ENCODE results near the gene TEX2.
"Not testable (repeated sequence)": the region's sequence is repeated elsewhere in the genome, so short reads cannot be mapped to it uniquely, and the experiment has no call there.

TEX2 gene

GRCh38 chr17:64216338-64217248 lies 46.5 kb downstream of the TEX2 start:
- TF ChIP-seq CTCF (conservative IDR thresholded peaks at IDR 0.05) = no peak
- H3K27ac ChIP-seq = peak overlapping the region; percentile 9; the same call in 1 of the 2 replicates

GRCh38 chr17:64216000-64216337 lies 47.1 kb downstream of the TEX2 start:
- TF ChIP-seq CTCF (conservative IDR thresholded peaks at IDR 0.05) = no peak
- peak overlapping the region; percentile 9; the same call in 1 of the 2 replicates for H3K27ac ChIP-seq

- no peak for TF ChIP-seq CTCF (conservative IDR thresholded peaks at IDR 0.05)
- H3K27ac ChIP-seq = peak overlapping the region; percentile 13; the same call in 1 of the 2 replicates
Observed at GRCh38 chr17:64214950-64215349, 48.1 kb downstream of the TEX2 start.

GRCh38 chr17:64213995-64214811 lies 48.9 kb downstream of the TEX2 start:
- no peak for TF ChIP-seq CTCF (conservative IDR thresholded peaks at IDR 0.05)
- H3K27ac ChIP-seq = peak overlapping the region; percentile 13

GRCh38 chr17:64212122-64212521 lies 50.9 kb downstream of the TEX2 start:
- TF ChIP-seq CTCF (conservative IDR thresholded peaks at IDR 0.05) = no peak
- H3K27ac ChIP-seq = no peak overlapping the region

GRCh38 chr17:64209983-64210382 lies 53.1 kb downstream of the TEX2 start:
- TF ChIP-seq CTCF (conservative IDR thresholded peaks at IDR 0.05) = no peak
- H3K27ac ChIP-seq = no peak overlapping the region

GRCh38 chr17:64209356-64209941 lies 53.6 kb downstream of the TEX2 start:
- no peak overlapping the region for H3K27ac ChIP-seq
- TF ChIP-seq CTCF (conservative IDR thresholded peaks at IDR 0.05) = no peak

GRCh38 chr17:64208656-64209055 lies 54.4 kb downstream of the TEX2 start:
- not testable (repeated sequence) for H3K27ac ChIP-seq

Data from VCaP (cell line).